Left lung (tissue), 10 donors: Measurements from ENCODE around the gene LY86. TPM values are rescaled to one million over a fixed set of nuclear protein-coding genes. Genes with fewer than 3 reads are reported as not detected.

Source experiments
- ATAC-seq: fragments of 200-7000 bp; cut with Tn5 transposase; one replicate; pipeline ENCODE4 v1.9.1; 2020; ENCODE audit warnings: moderate library complexity
- DNase-seq, 4 donors: peaks; one replicate each; pipeline ENCODE4 v3.0.0-alpha.2; 2013 to 2020
- H3K27ac ChIP-seq, 2 donors: fragments of 200-600 bp; sonication (generic) in 1 of 2; one replicate each; pipeline versions ENCODE4 v1.5.0 to v1.8.0; 2020 to 2021
- H3K27me3 ChIP-seq, 2 donors: fragments of 200-600 bp; sonication (generic) in 1 of 2; one replicate each; pipeline versions ENCODE4 v1.5.0 to v1.8.0; 2020 to 2021
- H3K36me3 ChIP-seq, 2 donors: fragments of 200-600 bp; sonication (generic) in 1 of 2; one replicate each; pipeline versions ENCODE4 v1.5.0 to v1.8.0; 2020 to 2021
- H3K4me1 ChIP-seq, 2 donors: fragments of 200-600 bp; one replicate each; pipeline ENCODE4 v1.8.0; 2021
- H3K4me3 ChIP-seq, 2 donors: fragments of 200-600 bp; sonication (generic) in 1 of 2; one replicate each; pipeline versions ENCODE4 v1.5.0 to v1.8.0; 2020 to 2021; ENCODE audit warnings: mild to moderate bottlenecking in 1 of 2
- H3K9me3 ChIP-seq, 2 donors: fragments of 200-600 bp; sonication (generic) in 1 of 2; one replicate each; pipeline versions ENCODE4 v1.5.0 to v1.8.0; 2020 to 2021
- CTCF ChIP-seq, 2 donors: fragments of 200-600 bp; sonication (generic) in 1 of 2; IDR thresholded peaks; one replicate each; pipeline versions ENCODE4 v1.5.0 to v1.8.0; 2021; ENCODE audit warnings: antibody characterized with exemption in 2 of 2
- intact Hi-C, 2 donors: fragments of 100-400 bp; cut with DNase I; formaldehyde crosslinking; loops; one replicate each; pipeline versions ENCODE4 v1.11.2 to v1.14.2; 2022
- polyA plus RNA-seq, 6 donors: library from polyadenylated mRNA; unstranded; fragments of 120-200 nt; gene quantifications; one replicate each; pipeline ENCODE4 v1.2.1, GENCODE V29; 2013; ENCODE audit not compliant: insufficient read length in 6 of 6
- total RNA-seq, 2 donors: library from RNA; stranded (reverse); fragmentation: NEBNext Ultra II Directional; extraction: Animal tissue kit (Norgen Biotek cat#: 25700); gene quantifications; one replicate each; pipeline ENCODE4 v1.2.1, GENCODE V29; 2021
- donor health status: DM: no; HTN: yes; CAD: no.
- donor health status: DM: no; HTN: no; CAD: no.

The LY86 gene
- total and polyA plus RNA-seq, 8 donors = 1.4 to 11.1 (median 2.2) TPM

- no peak for TF ChIP-seq CTCF (IDR thresholded peaks at IDR 0.05)
- Histone ChIP-seq H3K27ac (peak overlapping the region; percentile 79 to 89), H3K27me3 (no peaks in the 10 kb centered on the region), H3K4me1 (peaks cover 19 to 69% of the 10 kb centered on the region in 2 donors), H3K9me3 (peaks cover 0 to 3% of the 10 kb centered on the region in 2 donors), H3K36me3 (no peaks in the 10 kb centered on the region), H3K4me3 (peak overlapping the region; percentile 10 to 27)
- ATAC-seq = peak; percentile 91
- intact Hi-C loops = no loop called here
- DNase-seq = peak in 3 of 4 donors; percentile 80 to 99 (median 95)
These were observed 98.5 kb downstream of the LY86 start for GRCh38 chr6:6686748-6687601.

- DNase-seq = no peak
- Histone ChIP-seq H3K27ac (peak overlapping the region in 1 of 2 donors; percentile 89), H3K9me3 (peaks cover 0 to 3% of the 10 kb centered on the region in 2 donors), H3K27me3 (no peaks in the 10 kb centered on the region), H3K4me3 (no peak overlapping the region), H3K4me1 (peaks cover 19 to 56% of the 10 kb centered on the region in 2 donors), H3K36me3 (no peaks in the 10 kb centered on the region)
- TF ChIP-seq CTCF (IDR thresholded peaks at IDR 0.05) = no peak
- intact Hi-C loops = no loop called here
- no peak for ATAC-seq
These were observed 99.8 kb downstream of the LY86 start for GRCh38 chr6:6688283-6688682.

- ATAC-seq = no peak
- peaks cover 19 to 57% of the 10 kb centered on the region in 2 donors for H3K4me1 ChIP-seq
- intact Hi-C loops = no loop called here
- H3K9me3 ChIP-seq = peaks cover 0 to 3% of the 10 kb centered on the region in 2 donors
- H3K36me3 ChIP-seq = no peaks in the 10 kb centered on the region
- H3K27me3 ChIP-seq = no peaks in the 10 kb centered on the region
- DNase-seq = no peak
- TF ChIP-seq CTCF (IDR thresholded peaks at IDR 0.05) = no peak
- H3K4me3 ChIP-seq = no peak overlapping the region
- H3K27ac ChIP-seq = peak overlapping the region in 1 of 2 donors; percentile 89
These were observed 100.4 kb downstream of the LY86 start for GRCh38 chr6:6688951-6689350.

GRCh38 chr6:6689400-6690143, 101.1 kb downstream of the LY86 start:
- Histone ChIP-seq H3K4me3 (no peak overlapping the region), H3K36me3 (no peaks in the 10 kb centered on the region), H3K27ac (peak overlapping the region; percentile 55 to 89), H3K4me1 (peaks cover 23 to 63% of the 10 kb centered on the region in 2 donors), H3K9me3 (peaks cover 0 to 3% of the 10 kb centered on the region in 2 donors), H3K27me3 (no peaks in the 10 kb centered on the region)
- no peak for DNase-seq
- intact Hi-C loops = no loop called here
- ATAC-seq = no peak
- TF ChIP-seq CTCF (IDR thresholded peaks at IDR 0.05) = no peak

GRCh38 chr6:6690144-6690483, 101.6 kb downstream of the LY86 start:
- Histone ChIP-seq H3K27me3 (no peaks in the 10 kb centered on the region), H3K4me3 (no peak overlapping the region), H3K4me1 (peaks cover 28 to 67% of the 10 kb centered on the region in 2 donors), H3K27ac (peak overlapping the region; percentile 55 to 89), H3K9me3 (peaks cover 0 to 3% of the 10 kb centered on the region in 2 donors), H3K36me3 (no peaks in the 10 kb centered on the region)
- no peak for ATAC-seq
- DNase-seq = no peak
- intact Hi-C loops = no loop called here
- TF ChIP-seq CTCF (IDR thresholded peaks at IDR 0.05) = no peak
